ENCODE results near the gene PCLO.

DNA sequence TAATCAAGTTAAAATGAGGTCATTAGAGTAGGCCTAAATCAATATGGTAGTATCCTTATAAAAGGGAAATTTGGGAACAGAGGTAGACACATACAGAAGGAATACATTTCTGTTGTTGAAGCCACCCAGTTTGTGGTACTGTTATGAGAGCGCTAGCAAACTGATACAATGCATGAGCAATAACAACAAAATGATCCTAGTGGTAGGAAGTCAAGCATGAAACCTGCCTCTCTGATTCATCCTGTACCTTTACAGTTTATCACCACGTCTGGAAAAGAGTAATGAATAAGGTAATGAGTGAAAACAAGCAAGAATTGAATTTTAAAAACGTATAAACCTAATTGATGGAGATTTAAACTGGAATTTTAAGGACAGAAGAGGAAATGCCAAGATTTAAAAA is 217.2 kb downstream of the PCLO start:
- TF ChIP-seq CTCF (conservative IDR thresholded peaks at IDR 0.05; ENCODE audit: low read depth, low read length) (no peak), EZH2phosphoT487 (IDR thresholded peaks at IDR 0.05; ENCODE audit: borderline replicate concordance, low read length) (no peak), EZH2 (IDR thresholded peaks at IDR 0.05; ENCODE audit: low read length, unreplicated experiment) (no peak)
